Measurements from ENCODE around the gene TPGS1. TPM values are rescaled to one million over a fixed set of nuclear protein-coding genes. Genes with fewer than 3 reads are reported as not detected.

TPGS1 gene
- total RNA-seq, 1 donor from 2014 or later, result 11.2 TPM

GRCh38 chr19:460877-461720, 46.2 kb upstream of the TPGS1 start, which contains the start of gene SHC2:
SHC2 (minus strand) TSS chr19:461033; CDS start chr19:460996, 37 bp downstream.
- H3K4me3 ChIP-seq, result peak within 1 kb of the TSS; percentile 76
- no peaks in the 10 kb centered on the region for H3K9me3 ChIP-seq (replicated peaks)
- no peaks in the 10 kb centered on the region for H3K36me3 ChIP-seq
- H3K4me1 ChIP-seq, result peaks cover 22% of the 10 kb centered on the region
- no peak for TF ChIP-seq CTCF (IDR thresholded peaks at IDR 0.05; ENCODE audit: borderline replicate concordance)
- H3K27ac ChIP-seq (replicated peaks), result peak within 1 kb of the TSS; percentile 88
- intact Hi-C loops (cut with micrococcal nuclease), result no loop called here
- peak; percentile 38 for DNase-seq
- H3K27me3 ChIP-seq (ENCODE audit: low read depth), result no peaks in the 10 kb centered on the region

- Histone ChIP-seq H3K4me1 (peaks cover 22% of the 10 kb centered on the region), H3K36me3 (no peaks in the 10 kb centered on the region), H3K27ac (replicated peaks) (peak overlapping the region; percentile 61), H3K9me3 (replicated peaks) (no peaks in the 10 kb centered on the region), H3K4me3 (peak overlapping the region; percentile 76), H3K27me3 (ENCODE audit: low read depth) (no peaks in the 10 kb centered on the region)
- DNase-seq, result peak; percentile 33
- no peak for TF ChIP-seq CTCF (IDR thresholded peaks at IDR 0.05; ENCODE audit: borderline replicate concordance)
- intact Hi-C loops (cut with micrococcal nuclease), result no loop called here
Observed at GRCh38 chr19:461721-462551, 45.4 kb upstream of the TPGS1 start.

GRCh38 chr19:463483-464207, 43.7 kb upstream of the TPGS1 start:
- Histone ChIP-seq H3K27me3 (ENCODE audit: low read depth) (no peaks in the 10 kb centered on the region), H3K36me3 (no peaks in the 10 kb centered on the region), H3K9me3 (replicated peaks) (no peaks in the 10 kb centered on the region), H3K4me3 (no peak overlapping the region), H3K4me1 (peaks cover 22% of the 10 kb centered on the region), H3K27ac (replicated peaks) (no peak overlapping the region)
- DNase-seq, result no peak
- TF ChIP-seq CTCF (IDR thresholded peaks at IDR 0.05; ENCODE audit: borderline replicate concordance), result no peak
- intact Hi-C loops (cut with micrococcal nuclease), result no loop called here

- Histone ChIP-seq H3K4me3 (no peak overlapping the region), H3K27me3 (ENCODE audit: low read depth) (no peaks in the 10 kb centered on the region), H3K9me3 (replicated peaks) (no peaks in the 10 kb centered on the region), H3K4me1 (peaks cover 22% of the 10 kb centered on the region), H3K27ac (replicated peaks) (no peak overlapping the region), H3K36me3 (no peaks in the 10 kb centered on the region)
- no peak for DNase-seq
- intact Hi-C loops (cut with micrococcal nuclease), result no loop called here
- TF ChIP-seq CTCF (IDR thresholded peaks at IDR 0.05; ENCODE audit: borderline replicate concordance), result no peak
Observed at GRCh38 chr19:464208-464545, 43.1 kb upstream of the TPGS1 start.

Data from left ventricle myocardium inferior (tissue), 1 donor.